Esophagus muscularis mucosa (tissue), 4 donors: ENCODE data around the gene SRPRB. TPM values are rescaled to one million over a fixed set of nuclear protein-coding genes. Genes with fewer than 3 reads are reported as not detected.

Experiments used
- DNase-seq: peaks from one replicate; pipeline ENCODE4 v3.0.0-alpha.2; 2017; ENCODE audit errors: extremely low spot score
- H3K27ac ChIP-seq, 4 donors: fragments of 200-600 bp; sonication (generic); replicated peaks in 1 of 4; 1 replicate in 3 of 4; 2 replicates in 1 of 4; pipeline ENCODE4 v1.5.1; 2016 to 2019; ENCODE audit warnings: mild to moderate bottlenecking in 1 of 4
- H3K27me3 ChIP-seq, 4 donors: fragments of 200-600 bp; sonication (generic); one replicate each; pipeline versions ENCODE4 v1.5.1 to v1.6.0; 2016 to 2019
- H3K36me3 ChIP-seq, 4 donors: fragments of 200-600 bp; sonication (generic); one replicate each; pipeline ENCODE4 v1.5.1; 2016 to 2019
- H3K4me1 ChIP-seq, 4 donors: fragments of 200-600 bp; sonication (generic); one replicate each; pipeline ENCODE4 v1.5.1; 2016 to 2019
- H3K4me3 ChIP-seq, 4 donors: fragments of 200-600 bp; sonication (generic); 1 replicate in 2 of 4; 2 replicates in 2 of 4; pipeline ENCODE4 v1.5.1; 2016 to 2019; ENCODE audit warnings: mild to moderate bottlenecking in 4 of 4, moderate library complexity in 1 of 4
- H3K9me3 ChIP-seq, 4 donors: fragments of 200-600 bp; sonication (generic); 1 replicate in 3 of 4; 2 replicates in 1 of 4; pipeline ENCODE4 v1.5.1; 2016 to 2019
- EP300 ChIP-seq: sonication (generic); formaldehyde crosslinking; IDR thresholded peaks from one replicate; pipeline ENCODE4 v1.6.1; 2017; ENCODE audit warnings: antibody characterized with exemption
- POLR2A ChIP-seq: fragments of 450-650 bp; IDR thresholded peaks from one replicate; pipeline ENCODE4 v1.6.1; 2017; ENCODE audit warnings: antibody characterized with exemption, moderate library complexity, mild to moderate bottlenecking, low read depth
- POLR2AphosphoS5 ChIP-seq, 2 donors: sonication (generic); formaldehyde crosslinking; IDR thresholded peaks; one replicate each; pipeline ENCODE4 v1.6.1; 2017; ENCODE audit warnings: antibody characterized with exemption in 2 of 2
- WGBS: methylation state at CpG from one replicate; pipeline ENCODE4 v1.1.5; 2018; 5-methylcytosine and 5-hydroxymethylcytosine counted together
- intact Hi-C: fragments of 100-400 bp; cut with DNase I; formaldehyde crosslinking; loops from one replicate; pipeline ENCODE4 v1.15.1; 2023
- total RNA-seq, 4 donors: library from RNA; depleted of rRNA; stranded (reverse); fragments of >200 nt; gene quantifications; one replicate each; pipeline versions ENCODE4 v1.1.0 to v1.2.1, GENCODE V29; 2016
- TF ChIP-seq, protein P1 (sequence below), 3 experiments: fragments of 200-600 bp in 2 of 3; fragments of 450-650 bp in 1 of 3; sonication (generic) in 2 of 3; IDR thresholded peaks; one replicate each; pipeline ENCODE4 v1.5.1; 2017 to 2019; ENCODE audit warnings: antibody characterized with exemption in 3 of 3, mild to moderate bottlenecking in 2 of 3, moderate library complexity in 1 of 3

SRPRB gene
- total RNA-seq, 4 donors from 2014 or later = 11.2 to 28.2 (median 18.5) TPM

GRCh38 chr3:133854264-133855001, 48.8 kb downstream of the SRPRB start:
- Histone ChIP-seq H3K4me1 (peaks cover 0 to 18% (median 0%) of the 10 kb centered on the region in 4 donors), H3K36me3 (no peaks in the 10 kb centered on the region), H3K27me3 (no peaks in the 10 kb centered on the region), H3K27ac (no peak overlapping the region), H3K4me3 (no peak overlapping the region), H3K9me3 (no peaks in the 10 kb centered on the region)
- WGBS = 66% methylated on average over 3 of the region's 5 CpGs
- no peak for DNase-seq
- TF ChIP-seq POLR2AphosphoS5 (IDR thresholded peaks at IDR 0.05) = no peak
- TF ChIP-seq EP300 = no peak
- TF ChIP-seq, protein P1, sequence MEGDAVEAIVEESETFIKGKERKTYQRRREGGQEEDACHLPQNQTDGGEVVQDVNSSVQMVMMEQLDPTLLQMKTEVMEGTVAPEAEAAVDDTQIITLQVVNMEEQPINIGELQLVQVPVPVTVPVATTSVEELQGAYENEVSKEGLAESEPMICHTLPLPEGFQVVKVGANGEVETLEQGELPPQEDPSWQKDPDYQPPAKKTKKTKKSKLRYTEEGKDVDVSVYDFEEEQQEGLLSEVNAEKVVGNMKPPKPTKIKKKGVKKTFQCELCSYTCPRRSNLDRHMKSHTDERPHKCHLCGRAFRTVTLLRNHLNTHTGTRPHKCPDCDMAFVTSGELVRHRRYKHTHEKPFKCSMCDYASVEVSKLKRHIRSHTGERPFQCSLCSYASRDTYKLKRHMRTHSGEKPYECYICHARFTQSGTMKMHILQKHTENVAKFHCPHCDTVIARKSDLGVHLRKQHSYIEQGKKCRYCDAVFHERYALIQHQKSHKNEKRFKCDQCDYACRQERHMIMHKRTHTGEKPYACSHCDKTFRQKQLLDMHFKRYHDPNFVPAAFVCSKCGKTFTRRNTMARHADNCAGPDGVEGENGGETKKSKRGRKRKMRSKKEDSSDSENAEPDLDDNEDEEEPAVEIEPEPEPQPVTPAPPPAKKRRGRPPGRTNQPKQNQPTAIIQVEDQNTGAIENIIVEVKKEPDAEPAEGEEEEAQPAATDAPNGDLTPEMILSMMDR (IDR thresholded peaks at IDR 0.05) = no peak
- TF ChIP-seq POLR2A = no peak
- intact Hi-C loops = no loop called here

DNA sequence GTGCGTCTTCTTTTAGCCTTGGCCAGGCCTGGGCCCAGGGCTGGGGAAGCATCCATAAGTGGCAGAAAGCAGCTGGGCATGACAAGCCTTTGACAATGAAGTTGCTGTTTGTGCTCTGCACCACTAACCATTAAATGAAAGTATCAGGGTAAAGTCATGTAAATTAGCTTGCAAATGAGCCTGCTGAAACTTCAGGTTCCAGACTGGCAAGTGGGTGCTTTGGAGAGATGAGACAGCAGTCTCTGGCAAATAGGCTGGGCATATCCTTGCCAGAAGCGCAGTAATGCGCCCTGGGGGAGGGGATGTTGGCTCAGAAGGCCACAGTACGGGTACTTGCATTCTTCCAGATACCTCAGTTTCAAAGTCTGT, 49.4 kb downstream of the SRPRB start:
- WGBS = 98% methylated on average over 4 of the region's 4 CpGs
- Histone ChIP-seq H3K9me3 (no peaks in the 10 kb centered on the region), H3K27ac (no peak overlapping the region), H3K4me3 (no peak overlapping the region), H3K27me3 (no peaks in the 10 kb centered on the region), H3K36me3 (no peaks in the 10 kb centered on the region), H3K4me1 (peaks cover 0 to 18% (median 0%) of the 10 kb centered on the region in 4 donors)
- intact Hi-C loops = no loop called here
- TF ChIP-seq POLR2A (no peak), EP300 (no peak), POLR2AphosphoS5 (IDR thresholded peaks at IDR 0.05) (no peak)
- TF ChIP-seq, protein P1 (IDR thresholded peaks at IDR 0.05) = no peak
- no peak for DNase-seq

- Histone ChIP-seq H3K27ac (no peak overlapping the region), H3K27me3 (no peaks in the 10 kb centered on the region), H3K4me1 (peaks cover 0 to 18% (median 0%) of the 10 kb centered on the region in 4 donors), H3K9me3 (no peaks in the 10 kb centered on the region), H3K36me3 (peaks cover 0 to 5% (median 0%) of the 10 kb centered on the region in 4 donors), H3K4me3 (no peak overlapping the region)
- intact Hi-C loops = no loop called here
- no peak for DNase-seq
- 90% methylated on average over 6 of the region's 6 CpGs for WGBS
- no peak for TF ChIP-seq EP300
- TF ChIP-seq POLR2A = no peak
- TF ChIP-seq POLR2AphosphoS5 (IDR thresholded peaks at IDR 0.05) = no peak
- TF ChIP-seq, protein P1 (IDR thresholded peaks at IDR 0.05) = no peak
Observed at GRCh38 chr3:133855772-133856171, 50.2 kb downstream of the SRPRB start.

GRCh38 chr3:133856316-133856715, 50.7 kb downstream of the SRPRB start:
- H3K4me1 ChIP-seq = peaks cover 0 to 18% (median 0%) of the 10 kb centered on the region in 4 donors
- H3K27me3 ChIP-seq = no peaks in the 10 kb centered on the region
- WGBS = 92% methylated on average over 2 of the region's 2 CpGs
- intact Hi-C loops = no loop called here
- TF ChIP-seq POLR2AphosphoS5 (IDR thresholded peaks at IDR 0.05) (no peak), EP300 (no peak), POLR2A (no peak)
- TF ChIP-seq, protein P1 (IDR thresholded peaks at IDR 0.05) = no peak
- H3K9me3 ChIP-seq = no peaks in the 10 kb centered on the region
- no peak overlapping the region for H3K27ac ChIP-seq
- peaks cover 0 to 7% (median 0%) of the 10 kb centered on the region in 4 donors for H3K36me3 ChIP-seq
- H3K4me3 ChIP-seq = no peak overlapping the region
- DNase-seq = no peak

DNA sequence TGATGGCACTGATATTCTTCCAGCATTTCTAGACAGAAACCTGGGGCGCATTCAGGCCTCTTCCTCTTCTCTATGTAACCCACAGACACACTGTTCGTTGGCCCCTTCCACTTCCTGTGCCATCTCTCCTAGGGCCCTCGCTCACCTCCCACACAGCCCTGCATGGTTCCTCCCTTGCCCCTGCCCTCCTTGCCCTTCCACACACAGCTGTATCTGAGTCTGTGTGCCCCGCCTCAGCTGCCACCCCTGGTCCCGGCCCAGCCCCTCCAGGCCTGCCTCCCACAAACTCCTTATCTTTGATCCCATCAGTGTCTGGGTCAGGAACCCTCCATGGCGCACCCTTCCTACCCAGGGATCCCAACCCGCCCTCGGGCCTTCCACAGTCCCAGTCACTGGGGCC, 52.2 kb downstream of the SRPRB start:
- H3K4me1 ChIP-seq = peaks cover 0 to 18% (median 0%) of the 10 kb centered on the region in 4 donors
- 89% methylated on average over 8 of the region's 8 CpGs for WGBS
- no peak for TF ChIP-seq POLR2A
- no peak for TF ChIP-seq EP300
- TF ChIP-seq, protein P1 (IDR thresholded peaks at IDR 0.05) = no peak
- TF ChIP-seq POLR2AphosphoS5 (IDR thresholded peaks at IDR 0.05) = no peak
- no peak for DNase-seq
- no peaks in the 10 kb centered on the region for H3K27me3 ChIP-seq
- H3K36me3 ChIP-seq = peaks cover 0 to 7% (median 0%) of the 10 kb centered on the region in 4 donors
- no peak overlapping the region for H3K4me3 ChIP-seq
- H3K27ac ChIP-seq = no peak overlapping the region
- intact Hi-C loops = no loop called here
- H3K9me3 ChIP-seq = no peaks in the 10 kb centered on the region
